Measurements from ENCODE around the gene HCFC1R1. TPM values are rescaled to one million over a fixed set of nuclear protein-coding genes. Genes with fewer than 3 reads are reported as not detected.

HCFC1R1 gene
- total and polyA plus RNA-seq, 4 experiments from 2014 or later: 16.0 to 23.8 (median 18.2) TPM

DNA sequence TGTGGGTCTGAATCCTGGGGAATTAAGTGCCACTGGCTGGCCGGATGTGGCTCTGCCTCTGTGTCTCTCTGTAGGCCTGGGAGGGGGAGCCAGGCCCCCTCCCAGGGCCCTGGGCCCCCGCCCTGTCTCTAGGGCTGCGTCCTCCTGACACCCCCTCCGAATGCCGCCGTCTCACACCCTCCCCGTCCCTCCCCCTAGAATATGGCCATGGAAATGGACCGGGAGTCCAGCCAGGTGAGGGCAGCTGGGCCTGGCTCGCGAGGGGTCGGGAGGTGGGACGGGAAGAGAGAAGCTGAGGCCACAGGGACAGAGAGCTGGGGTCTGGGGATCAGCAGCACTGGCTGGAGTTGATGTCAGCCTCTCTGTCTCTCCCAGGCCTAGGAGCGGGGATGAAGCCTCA, 27.4 kb downstream of the HCFC1R1 start:
- POLR2A ChIA-PET (ENCODE audit: partially characterized antibody): no interaction called here
- CTCF ChIA-PET (ENCODE audit: partially characterized antibody): no interaction called here
- H3K4me1 Mint-ChIP-seq: no peaks in the 10 kb centered on the region
- Histone ChIP-seq H3K4me1 (ENCODE audit: insufficient read depth, low read length) (no peaks in the 10 kb centered on the region), H3K4me3 (ENCODE audit: low read length in 2 of 2) (no peak overlapping the region), H3K9me3 (ENCODE audit: control insufficient read depth in 1 of 2, low read length in 2 of 2) (no peaks in the 10 kb centered on the region), H3K36me3 (ENCODE audit: insufficient read depth, low read length) (no peaks in the 10 kb centered on the region), H3K27ac (ENCODE audit: low read depth, low read length) (no peak overlapping the region), H3K27me3 (ENCODE audit: insufficient read depth, low read length) (no peaks in the 10 kb centered on the region)
- H3K27me3 Mint-ChIP-seq: peaks cover 2% of the 10 kb centered on the region in 2 donors
- no peak overlapping the region for H3K27ac Mint-ChIP-seq
- no peaks in the 10 kb centered on the region for H3K9me3 Mint-ChIP-seq
- intact Hi-C loops (cut with micrococcal nuclease): no loop called here
- no peak overlapping the region for H3K4me3 Mint-ChIP-seq
- peak in 1 of 5 donors; percentile 5 for DNase-seq
- H3K36me3 Mint-ChIP-seq: no peaks in the 10 kb centered on the region

DNA sequence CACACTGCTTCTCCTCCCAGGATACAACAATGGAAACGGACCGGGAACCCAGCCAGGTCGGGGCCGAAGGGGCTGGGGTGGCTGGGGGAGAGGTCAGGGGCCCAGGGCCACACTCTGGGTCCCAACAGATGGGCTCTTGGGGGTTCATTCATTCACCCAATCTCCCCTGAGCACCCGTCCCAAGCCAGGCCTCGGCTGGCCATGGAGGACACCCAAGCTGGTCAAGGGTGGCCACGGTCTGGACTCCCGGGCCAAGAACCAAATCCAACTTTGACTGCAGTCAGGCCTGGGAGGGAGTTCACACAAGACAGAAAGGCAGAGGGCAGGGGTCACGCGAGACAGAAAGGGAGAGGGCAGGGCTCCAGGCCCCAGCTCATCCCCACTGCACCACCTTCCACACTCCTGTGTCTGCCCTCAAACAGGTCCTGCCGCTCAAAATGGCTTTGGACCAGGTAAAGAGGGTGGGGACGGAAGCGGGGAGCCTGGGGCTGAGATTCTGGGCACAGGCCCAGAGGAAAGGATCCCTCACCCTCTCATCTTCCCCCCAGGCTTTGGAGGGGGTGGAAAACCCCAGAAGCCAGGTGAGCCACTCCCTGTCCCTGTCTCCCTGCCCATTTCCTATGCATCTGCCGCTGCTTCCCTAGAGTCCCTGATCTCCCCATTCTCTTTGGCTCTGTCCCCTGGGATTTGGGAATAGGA, 31.2 kb downstream of the HCFC1R1 start:
- Mint-ChIP-seq H3K27ac (no peak overlapping the region), H3K4me1 (no peaks in the 10 kb centered on the region), H3K36me3 (no peaks in the 10 kb centered on the region), H3K27me3 (peaks cover 0 to 2% of the 10 kb centered on the region in 2 donors), H3K4me3 (no peak overlapping the region), H3K9me3 (no peaks in the 10 kb centered on the region)
- Histone ChIP-seq H3K9me3 (ENCODE audit: control insufficient read depth in 1 of 2, low read length in 2 of 2) (no peaks in the 10 kb centered on the region), H3K27ac (ENCODE audit: low read depth, low read length) (no peak overlapping the region), H3K4me3 (ENCODE audit: low read length in 2 of 2) (no peak overlapping the region), H3K27me3 (ENCODE audit: insufficient read depth, low read length) (no peaks in the 10 kb centered on the region), H3K36me3 (ENCODE audit: insufficient read depth, low read length) (no peaks in the 10 kb centered on the region), H3K4me1 (ENCODE audit: insufficient read depth, low read length) (no peaks in the 10 kb centered on the region)
- POLR2A ChIA-PET (ENCODE audit: partially characterized antibody): interaction anchor here (0.8 kb wide), 1 partner anchor 81 kb away, joined by 4 read pairs; the partner anchor contains the start of gene FLYWCH1
- CTCF ChIA-PET (ENCODE audit: partially characterized antibody): interaction anchor here (1.2 kb wide), 1 partner anchor 10 kb away, joined by 3 read pairs; no protein-coding TSS in a partner anchor
- peak in 1 of 5 donors; percentile 33 for DNase-seq
- intact Hi-C loops (cut with micrococcal nuclease): no loop called here

DNA sequence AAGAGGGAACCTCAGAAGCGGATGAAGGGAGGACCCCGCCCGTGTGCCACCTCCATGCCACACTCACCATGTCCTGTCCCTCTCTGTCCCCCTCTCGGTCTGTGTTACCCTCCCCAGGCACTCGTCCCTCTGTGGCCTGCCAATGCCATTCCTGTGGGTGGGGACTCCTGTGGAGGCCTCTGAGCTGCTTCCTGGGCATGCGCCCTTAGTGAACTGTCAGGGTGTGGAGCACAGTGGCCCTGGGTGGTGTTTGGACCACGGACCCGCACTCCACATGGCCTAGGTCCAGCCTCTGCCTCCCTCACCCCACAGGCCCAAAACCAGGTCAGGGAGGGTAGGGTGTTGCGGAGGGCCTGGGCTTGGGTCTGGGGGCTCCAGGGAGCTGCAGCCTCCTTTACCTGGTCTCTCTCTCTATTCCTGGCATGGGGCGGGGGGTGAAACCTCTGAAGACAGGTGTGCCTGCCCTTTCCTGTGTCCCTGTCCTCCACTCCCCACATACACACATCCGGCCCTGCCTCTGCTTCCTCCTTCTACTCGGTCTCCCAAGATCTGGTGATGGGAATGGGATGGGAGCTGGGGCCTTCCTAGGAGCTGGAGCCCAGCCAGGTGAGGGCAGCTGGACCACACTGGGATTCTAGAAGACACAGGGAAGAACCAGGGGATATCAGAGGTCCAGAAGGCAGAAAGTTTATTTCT, 32.0 kb downstream of the HCFC1R1 start:
- H3K4me3 ChIP-seq (ENCODE audit: low read length in 2 of 2): no peak overlapping the region
- POLR2A ChIA-PET (ENCODE audit: partially characterized antibody): interaction anchor here (0.8 kb wide), 1 partner anchor 80 kb away, joined by 4 read pairs; the partner anchor contains the start of gene FLYWCH1
- CTCF ChIA-PET (ENCODE audit: partially characterized antibody): interaction anchor here (1.0 to 1.2 kb wide), 2 partner anchors 11 kb away, joined by 3 read pairs; no protein-coding TSS in a partner anchor

DNA sequence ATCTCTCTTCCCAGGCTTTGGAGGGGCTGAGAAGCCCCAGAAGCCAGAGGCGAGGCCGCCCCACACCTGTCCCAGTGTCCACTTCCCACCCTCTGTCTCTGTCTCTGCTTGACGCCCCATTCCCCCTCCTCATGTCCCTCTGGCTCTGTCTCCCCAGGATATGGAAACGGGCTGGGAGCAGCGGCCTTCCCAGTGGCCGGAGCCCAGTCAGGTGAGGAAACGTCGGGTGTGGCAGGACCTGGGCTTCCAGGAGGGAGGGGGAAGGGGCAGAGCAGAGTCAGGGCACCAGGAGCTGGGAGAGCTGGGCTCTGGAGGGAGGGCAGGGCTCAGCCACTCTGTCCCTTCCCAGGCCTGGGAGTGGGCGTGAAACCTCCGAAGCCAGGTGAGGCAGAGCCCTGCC, 32.9 kb downstream of the HCFC1R1 start:
- intact Hi-C loops (cut with micrococcal nuclease): no loop called here
- H3K36me3 ChIP-seq (ENCODE audit: insufficient read depth, low read length): no peaks in the 10 kb centered on the region
- Mint-ChIP-seq H3K27me3 (peaks cover 0 to 2% of the 10 kb centered on the region in 2 donors), H3K36me3 (no peaks in the 10 kb centered on the region), H3K4me3 (no peak overlapping the region), H3K4me1 (no peaks in the 10 kb centered on the region), H3K9me3 (no peaks in the 10 kb centered on the region), H3K27ac (no peak overlapping the region)
- no peak overlapping the region for H3K4me3 ChIP-seq (ENCODE audit: low read length in 2 of 2)
- H3K27me3 ChIP-seq (ENCODE audit: insufficient read depth, low read length): no peaks in the 10 kb centered on the region
- CTCF ChIA-PET (ENCODE audit: partially characterized antibody): interaction anchor here (1.0 kb wide), 1 partner anchor 10 kb away, joined by 3 read pairs; no protein-coding TSS in a partner anchor
- POLR2A ChIA-PET (ENCODE audit: partially characterized antibody): no interaction called here
- no peaks in the 10 kb centered on the region for H3K9me3 ChIP-seq (ENCODE audit: control insufficient read depth in 1 of 2, low read length in 2 of 2)
- DNase-seq: no peak
- H3K4me1 ChIP-seq (ENCODE audit: insufficient read depth, low read length): no peaks in the 10 kb centered on the region
- no peak overlapping the region for H3K27ac ChIP-seq (ENCODE audit: low read depth, low read length)

More for the DNA sequence above, 32.0 kb downstream of the HCFC1R1 start:
- Mint-ChIP-seq H3K9me3 (no peaks in the 10 kb centered on the region), H3K36me3 (no peaks in the 10 kb centered on the region), H3K4me3 (no peak overlapping the region), H3K27me3 (peaks cover 0 to 2% of the 10 kb centered on the region in 2 donors), H3K4me1 (no peaks in the 10 kb centered on the region), H3K27ac (no peak overlapping the region)
- Histone ChIP-seq H3K27ac (ENCODE audit: low read depth, low read length) (no peak overlapping the region), H3K27me3 (ENCODE audit: insufficient read depth, low read length) (no peaks in the 10 kb centered on the region), H3K4me1 (ENCODE audit: insufficient read depth, low read length) (no peaks in the 10 kb centered on the region), H3K9me3 (ENCODE audit: control insufficient read depth in 1 of 2, low read length in 2 of 2) (no peaks in the 10 kb centered on the region), H3K36me3 (ENCODE audit: insufficient read depth, low read length) (no peaks in the 10 kb centered on the region)
- DNase-seq: peak in 1 of 5 donors; percentile 35
- intact Hi-C loops (cut with micrococcal nuclease): no loop called here

DNA sequence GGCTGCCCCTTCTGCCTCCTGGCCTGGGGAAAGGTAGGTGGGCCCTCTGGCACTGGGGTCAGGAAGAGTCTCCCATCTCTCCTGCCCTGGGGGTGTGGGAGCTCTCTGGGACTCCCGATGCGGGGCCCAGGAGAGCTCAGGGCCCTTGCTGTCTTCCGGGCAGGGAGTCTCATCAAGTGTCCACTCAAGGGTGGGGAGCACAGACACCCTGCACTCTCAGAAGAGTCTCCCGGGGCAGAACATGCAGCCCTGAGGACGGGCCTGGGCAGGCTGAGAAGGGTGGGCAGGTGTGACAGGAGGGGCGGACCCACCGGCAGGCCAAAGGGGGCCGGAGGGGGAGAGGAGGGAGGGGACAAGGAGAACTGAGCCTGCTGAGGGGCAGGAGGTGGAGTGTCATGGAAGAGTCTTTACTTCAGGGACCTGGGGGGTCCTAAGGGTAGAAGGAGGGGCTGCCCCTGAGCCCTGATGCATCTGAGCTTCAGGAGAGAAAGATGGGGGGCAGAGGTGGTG, 35.1 kb downstream of the HCFC1R1 start:
- Mint-ChIP-seq H3K27ac (no peak overlapping the region), H3K4me3 (no peak overlapping the region), H3K4me1 (peaks cover 0 to 5% (median 2%) of the 10 kb centered on the region in 4 donors), H3K27me3 (peaks cover 0 to 2% of the 10 kb centered on the region in 2 donors), H3K9me3 (no peaks in the 10 kb centered on the region), H3K36me3 (no peaks in the 10 kb centered on the region)
- intact Hi-C loops (cut with micrococcal nuclease): no loop called here
- DNase-seq: no peak
- CTCF ChIA-PET (ENCODE audit: partially characterized antibody): no interaction called here
- H3K9me3 ChIP-seq (ENCODE audit: control insufficient read depth in 1 of 2, low read length in 2 of 2): no peaks in the 10 kb centered on the region
- peaks cover 4% of the 10 kb centered on the region for H3K4me1 ChIP-seq (ENCODE audit: insufficient read depth, low read length)
- no peaks in the 10 kb centered on the region for H3K36me3 ChIP-seq (ENCODE audit: insufficient read depth, low read length)
- no peak overlapping the region for H3K27ac ChIP-seq (ENCODE audit: low read depth, low read length)
- H3K4me3 ChIP-seq (ENCODE audit: low read length in 2 of 2): no peak overlapping the region
- no peaks in the 10 kb centered on the region for H3K27me3 ChIP-seq (ENCODE audit: insufficient read depth, low read length)
- POLR2A ChIA-PET (ENCODE audit: partially characterized antibody): no interaction called here

DNA sequence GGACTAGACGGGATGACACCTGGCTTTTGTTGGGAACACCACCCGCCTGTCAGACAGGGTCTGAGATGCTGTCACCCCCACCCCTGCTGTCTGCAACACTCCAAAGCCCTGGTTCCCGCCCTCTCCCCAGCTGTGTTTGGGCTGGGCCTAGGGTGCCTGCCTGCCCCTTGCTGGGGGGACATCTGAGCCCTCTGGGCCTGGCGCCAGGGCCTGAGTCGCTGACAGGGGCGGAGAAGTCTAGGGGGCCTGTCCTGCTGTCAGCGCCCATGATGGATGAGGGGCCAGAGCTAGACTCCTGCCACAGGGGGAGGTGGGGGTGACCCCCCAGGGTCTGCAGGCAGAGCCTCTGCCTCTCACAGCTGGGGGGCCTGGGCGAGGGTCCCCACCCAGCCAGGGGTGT, 35.9 kb downstream of the HCFC1R1 start:
- POLR2A ChIA-PET (ENCODE audit: partially characterized antibody): no interaction called here
- H3K27ac Mint-ChIP-seq: no peak overlapping the region
- peaks cover 0 to 6% (median 2%) of the 10 kb centered on the region in 4 donors for H3K4me1 Mint-ChIP-seq
- H3K4me3 ChIP-seq (ENCODE audit: low read length in 2 of 2): no peak overlapping the region
- H3K27ac ChIP-seq (ENCODE audit: low read depth, low read length): no peak overlapping the region
- intact Hi-C loops (cut with micrococcal nuclease): no loop called here
- peaks cover 5% of the 10 kb centered on the region for H3K4me1 ChIP-seq (ENCODE audit: insufficient read depth, low read length)
- H3K27me3 Mint-ChIP-seq: peaks cover 0 to 2% of the 10 kb centered on the region in 2 donors
- no peaks in the 10 kb centered on the region for H3K27me3 ChIP-seq (ENCODE audit: insufficient read depth, low read length)
- H3K9me3 Mint-ChIP-seq: no peaks in the 10 kb centered on the region
- H3K36me3 Mint-ChIP-seq: no peaks in the 10 kb centered on the region
- DNase-seq: no peak
- no peaks in the 10 kb centered on the region for H3K36me3 ChIP-seq (ENCODE audit: insufficient read depth, low read length)
- H3K4me3 Mint-ChIP-seq: no peak overlapping the region
- H3K9me3 ChIP-seq (ENCODE audit: control insufficient read depth in 1 of 2, low read length in 2 of 2): no peaks in the 10 kb centered on the region
- CTCF ChIA-PET (ENCODE audit: partially characterized antibody): no interaction called here

DNA sequence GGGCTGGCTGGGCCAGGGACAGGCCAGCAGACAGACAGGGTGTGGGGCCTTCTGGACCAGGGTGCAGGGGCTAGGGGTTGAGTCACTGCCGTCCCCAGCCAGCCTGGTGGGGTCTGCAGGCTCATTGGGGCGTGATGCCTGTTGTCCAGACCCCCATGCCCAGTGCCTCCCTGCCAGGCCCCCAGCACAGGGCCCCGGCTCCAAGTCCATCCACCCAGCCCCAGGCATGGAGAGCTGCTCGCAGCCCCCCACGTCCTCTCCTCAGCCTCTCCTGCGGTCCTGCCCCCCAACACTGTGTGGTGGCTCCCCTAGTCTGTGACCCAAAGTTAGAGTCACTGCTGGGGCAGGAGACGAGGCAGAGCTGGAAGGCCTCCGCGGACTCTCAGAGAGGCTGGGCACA, 36.5 kb downstream of the HCFC1R1 start:
- H3K27me3 ChIP-seq (ENCODE audit: insufficient read depth, low read length): no peaks in the 10 kb centered on the region
- POLR2A ChIA-PET (ENCODE audit: partially characterized antibody): no interaction called here
- Mint-ChIP-seq H3K4me3 (no peak overlapping the region), H3K27me3 (peaks cover 0 to 2% of the 10 kb centered on the region in 2 donors), H3K9me3 (no peaks in the 10 kb centered on the region), H3K4me1 (peaks cover 0 to 6% (median 2%) of the 10 kb centered on the region in 4 donors), H3K27ac (no peak overlapping the region), H3K36me3 (no peaks in the 10 kb centered on the region)
- no peak for DNase-seq
- no peaks in the 10 kb centered on the region for H3K9me3 ChIP-seq (ENCODE audit: control insufficient read depth in 1 of 2, low read length in 2 of 2)
- peaks cover 5% of the 10 kb centered on the region for H3K4me1 ChIP-seq (ENCODE audit: insufficient read depth, low read length)
- H3K36me3 ChIP-seq (ENCODE audit: insufficient read depth, low read length): no peaks in the 10 kb centered on the region
- H3K4me3 ChIP-seq (ENCODE audit: low read length in 2 of 2): no peak overlapping the region
- CTCF ChIA-PET (ENCODE audit: partially characterized antibody): no interaction called here
- intact Hi-C loops (cut with micrococcal nuclease): no loop called here
- H3K27ac ChIP-seq (ENCODE audit: low read depth, low read length): no peak overlapping the region

Data from CD4-positive, alpha-beta memory T cell (primary cell).